IPS DF 19.7 (cell line): ENCODE results near the gene TNKS1BP1.
"Not testable (repeated sequence)": the region's sequence is repeated elsewhere in the genome, so short reads cannot be mapped to it uniquely, and the experiment has no call there.

Experiments used
- DNase-seq: peaks from one replicate; pipeline ENCODE4 v3.0.0-alpha.2; 2013; ENCODE audit warnings: low read depth, low spot score

TNKS1BP1 gene

GRCh38 chr11:57353446-57353845 lies 28.7 kb upstream of the TNKS1BP1 start:
- no peak for DNase-seq

GRCh38 chr11:57353036-57353435 lies 28.3 kb upstream of the TNKS1BP1 start:
- DNase-seq, result no peak

DNA sequence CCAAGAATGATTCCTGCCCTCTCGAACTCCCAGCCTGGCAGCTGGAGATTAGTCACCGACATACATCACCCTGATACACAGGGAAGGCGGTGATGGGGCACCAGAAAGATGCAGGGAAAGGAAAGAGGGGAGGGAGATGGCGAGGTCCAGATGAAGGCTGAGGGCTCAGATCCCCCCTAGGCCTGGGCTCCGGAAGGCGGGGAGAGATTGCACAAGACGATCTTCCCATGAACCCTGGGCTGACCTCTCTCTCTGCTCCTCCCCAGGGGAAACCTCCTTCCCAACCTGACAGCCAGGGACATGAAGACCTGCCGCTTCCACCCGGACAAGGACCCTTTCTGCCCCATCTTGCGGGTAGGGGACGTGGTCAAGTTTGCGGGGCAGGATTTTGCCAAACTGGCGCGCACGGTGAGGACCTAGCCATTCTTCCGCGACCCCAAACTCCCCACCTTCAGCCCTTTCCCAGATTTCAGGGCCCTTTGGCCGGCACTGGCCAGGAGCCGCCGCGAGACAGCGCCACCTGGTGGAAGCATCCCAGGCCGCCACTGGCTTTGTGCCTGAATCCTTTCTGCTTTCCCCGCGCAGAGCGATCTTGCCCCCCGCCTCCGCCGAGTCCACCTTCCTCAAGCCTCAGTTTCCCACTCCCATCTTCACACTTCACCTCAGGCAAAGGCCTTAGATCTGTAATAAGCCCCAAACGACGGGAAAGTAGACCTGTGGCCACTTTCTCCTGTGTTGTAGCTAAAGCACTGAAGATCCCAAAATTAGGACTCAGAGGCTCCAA lies 24.9 kb upstream of the TNKS1BP1 start:
- no peak for DNase-seq

- DNase-seq, result no peak
Observed at GRCh38 chr11:57348636-57349313, 24.0 kb upstream of the TNKS1BP1 start.

- DNase-seq, result no peak
Observed at GRCh38 chr11:57348052-57348451, 23.3 kb upstream of the TNKS1BP1 start.

GRCh38 chr11:57347336-57347735 lies 22.6 kb upstream of the TNKS1BP1 start:
- no peak for DNase-seq

- no peak for DNase-seq
Observed at GRCh38 chr11:57345555-57346211, 20.9 kb upstream of the TNKS1BP1 start.

GRCh38 chr11:57344826-57345225 lies 20.1 kb upstream of the TNKS1BP1 start:
- DNase-seq, result no peak

GRCh38 chr11:57343825-57344224 lies 19.1 kb upstream of the TNKS1BP1 start:
- DNase-seq, result no peak

- DNase-seq, result no peak
Observed at GRCh38 chr11:57342702-57343101, 17.9 kb upstream of the TNKS1BP1 start.

GRCh38 chr11:57341250-57341808 lies 16.6 kb upstream of the TNKS1BP1 start:
- no peak for DNase-seq

GRCh38 chr11:57340039-57340615 lies 15.4 kb upstream of the TNKS1BP1 start:
- no peak for DNase-seq

DNA sequence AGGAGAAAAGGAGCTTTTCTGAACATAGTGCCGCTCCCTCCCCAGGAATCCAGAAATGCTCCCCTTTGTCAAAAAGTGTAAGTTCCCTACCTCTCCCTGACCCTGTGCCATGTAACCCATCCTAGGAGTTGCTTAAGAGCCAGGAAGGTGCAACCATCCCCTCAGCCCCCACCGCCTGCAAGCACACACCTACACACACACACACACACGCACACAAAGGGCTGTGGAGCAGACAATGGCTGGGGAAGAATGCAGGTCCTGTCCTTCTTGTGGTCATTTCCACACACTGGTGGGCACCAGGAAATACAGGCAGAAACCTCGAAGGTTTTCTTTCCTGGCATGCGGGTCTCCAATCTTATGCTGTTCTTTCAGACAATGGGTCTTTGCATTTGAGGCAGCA lies 14.6 kb upstream of the TNKS1BP1 start:
- no peak for DNase-seq

DNA sequence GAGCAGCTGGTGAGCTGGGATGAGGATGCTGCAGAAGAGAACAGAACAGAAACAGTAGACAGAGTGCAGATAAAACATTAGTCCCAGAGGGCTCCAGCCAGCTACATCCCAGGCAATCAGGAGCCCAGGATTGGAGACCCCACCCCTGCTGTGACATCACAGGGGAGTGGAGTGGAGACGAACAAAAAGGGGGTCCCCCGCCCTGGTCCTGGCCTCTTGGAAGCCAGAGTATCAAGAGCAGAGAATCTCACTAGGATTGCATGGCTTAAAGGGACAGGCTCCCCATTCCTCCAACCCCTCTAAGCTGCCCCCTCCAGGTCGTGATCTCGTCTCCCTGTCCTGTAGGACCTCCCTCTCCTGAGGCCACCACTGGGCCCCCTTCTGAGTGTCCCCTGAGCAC lies 13.4 kb upstream of the TNKS1BP1 start, which contains the start of gene P2RX3:
TSS of gene P2RX3 (plus strand) at position 211 of the 400 bp plus-strand sequence. CDS start 199 bp downstream, outside the sequence.
- no peak for DNase-seq

- DNase-seq, result not testable (repeated sequence)
Observed at GRCh38 chr11:57336856-57337255, 12.1 kb upstream of the TNKS1BP1 start.

- DNase-seq, result no peak
Observed at GRCh38 chr11:57336111-57336666, 11.4 kb upstream of the TNKS1BP1 start.

DNA sequence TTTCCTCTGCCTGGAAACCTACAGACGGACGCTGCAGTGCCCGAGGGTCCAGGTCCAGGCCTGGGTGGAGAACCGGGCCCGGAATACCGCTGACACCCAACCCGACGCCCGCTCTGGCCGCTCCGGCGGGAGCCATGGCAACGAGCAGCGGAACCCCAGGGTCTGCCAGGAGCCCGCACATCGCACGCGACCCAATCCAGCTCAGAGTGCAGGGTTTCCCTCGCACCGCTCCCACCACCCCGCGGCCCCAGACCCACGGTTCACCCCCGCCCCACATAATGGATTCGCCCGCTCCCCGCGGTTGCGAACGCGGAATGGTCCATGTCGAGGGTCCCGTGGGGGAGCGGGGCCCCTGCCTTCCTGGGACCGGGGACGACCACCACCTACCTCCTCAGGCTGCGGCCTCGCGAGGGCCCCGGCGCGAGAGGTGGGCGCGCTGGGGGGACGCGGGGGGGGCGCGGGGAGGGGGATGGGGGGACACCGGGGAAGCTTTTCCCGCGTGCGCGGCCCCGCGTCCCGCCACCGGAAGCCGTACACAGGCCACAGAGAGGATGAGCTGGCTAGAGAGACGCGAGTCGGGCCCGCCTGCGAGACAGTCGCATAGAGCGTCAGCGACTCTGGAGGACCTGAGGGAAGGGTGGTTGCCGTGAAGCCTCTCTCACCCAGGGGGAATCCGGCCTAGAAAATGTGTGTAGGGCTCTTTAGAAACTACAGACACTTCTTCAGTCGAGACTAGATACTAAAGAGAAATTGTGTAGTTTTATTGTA lies 10.8 kb upstream of the TNKS1BP1 start, which contains the start of gene SSRP1:
TSS of gene SSRP1 (minus strand) at position 550 of the 768 bp plus-strand sequence. CDS start 771 bp downstream, outside the sequence.
- no peak for DNase-seq

DNA sequence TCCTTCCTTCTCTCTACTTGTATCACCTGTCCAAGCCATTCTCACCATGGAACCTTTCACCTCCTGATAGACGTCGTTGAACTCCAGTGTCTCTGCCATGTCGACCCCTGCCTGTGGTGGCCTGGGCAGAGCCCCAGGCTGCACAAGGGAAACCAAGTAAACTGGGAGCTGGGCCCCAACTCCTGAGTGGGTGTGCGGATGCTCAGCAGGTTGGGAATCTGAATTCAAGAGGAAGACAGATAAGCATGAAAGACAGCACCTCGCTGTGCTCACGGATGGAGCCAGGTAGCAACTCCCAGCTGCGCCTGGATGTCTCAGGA lies 10.2 kb upstream of the TNKS1BP1 start:
- DNase-seq, result no peak

GRCh38 chr11:57332694-57333440 lies 8.1 kb upstream of the TNKS1BP1 start:
- no peak for DNase-seq

DNA sequence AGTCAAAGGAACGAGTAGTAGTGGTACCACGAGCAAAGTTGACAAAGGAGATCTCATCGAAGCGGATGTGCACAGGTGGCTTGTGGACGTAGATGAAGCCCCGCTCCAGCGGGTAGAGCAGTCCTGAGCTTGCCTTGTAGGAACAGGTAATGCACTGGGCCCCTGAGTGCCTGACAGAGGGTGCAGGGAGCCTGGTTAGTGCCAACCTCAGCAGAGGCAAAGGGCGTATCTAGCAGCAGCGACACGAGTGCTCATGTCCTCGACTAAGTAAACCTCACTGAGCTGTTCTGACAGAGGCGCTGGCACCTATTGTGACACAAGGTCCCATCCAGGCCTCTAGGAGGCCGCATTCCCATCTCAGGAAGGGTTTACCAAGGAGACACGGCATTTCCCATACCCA lies 7.0 kb upstream of the TNKS1BP1 start:
- DNase-seq, result no peak
